Hepatocyte (in vitro differentiated cells): ENCODE data around the gene AGPS. TPM values are rescaled to one million over a fixed set of nuclear protein-coding genes. Genes with fewer than 3 reads are reported as not detected.
"Not testable (repeated sequence)": the region's sequence is repeated elsewhere in the genome, so short reads cannot be mapped to it uniquely, and the experiment has no call there.

Experiments used
- DNase-seq: peaks from one replicate; pipeline ENCODE4 v3.0.0-alpha.2; 2016; ENCODE audit warnings: low spot score
- H2AFZ ChIP-seq: fragments of 200-600 bp; sonication (generic); 2 replicates; pipeline ENCODE4 v1.6.0; 2016; ENCODE audit warnings: antibody characterized with exemption, mild to moderate bottlenecking
- H3K27ac ChIP-seq: fragments of 200-600 bp; sonication (generic); 2 replicates; pipeline ENCODE4 v1.5.1; 2016; ENCODE audit warnings: mild to moderate bottlenecking
- H3K27me3 ChIP-seq: fragments of 200-600 bp; sonication (generic); 2 replicates; pipeline ENCODE4 v1.6.1; 2016
- H3K36me3 ChIP-seq: fragments of 200-600 bp; sonication (generic); replicated peaks from 2 replicates; pipeline ENCODE4 v1.5.1; 2016; ENCODE audit warnings: low read depth; ENCODE audit not compliant: insufficient read depth
- H3K4me1 ChIP-seq: fragments of 200-600 bp; sonication (generic); 2 replicates; pipeline ENCODE4 v1.5.1; 2016; ENCODE audit warnings: mild to moderate bottlenecking, moderate library complexity; ENCODE audit not compliant: insufficient read depth
- H3K4me2 ChIP-seq: fragments of 200-600 bp; sonication (generic); 2 replicates; pipeline ENCODE4 v1.6.0; 2016
- H3K4me3 ChIP-seq: fragments of 200-600 bp; sonication (generic); 2 replicates; pipeline ENCODE4 v1.5.1; 2016; ENCODE audit warnings: mild to moderate bottlenecking
- H3K79me2 ChIP-seq: fragments of 200-600 bp; sonication (generic); 2 replicates; pipeline ENCODE4 v1.6.0; 2017; ENCODE audit warnings: mild to moderate bottlenecking
- H3K9me2 ChIP-seq: fragments of 200-600 bp; sonication (generic); replicated peaks from 2 replicates; pipeline ENCODE4 v1.6.0; 2017; ENCODE audit warnings: mild to moderate bottlenecking; ENCODE audit not compliant: insufficient read depth
- H3K9me3 ChIP-seq: fragments of 200-600 bp; sonication (generic); 2 replicates; pipeline ENCODE4 v1.5.1; 2016; ENCODE audit warnings: low read depth, mild to moderate bottlenecking
- H4K20me1 ChIP-seq: fragments of 200-600 bp; sonication (generic); 2 replicates; pipeline ENCODE4 v1.6.0; 2016; ENCODE audit warnings: mild to moderate bottlenecking; ENCODE audit not compliant: insufficient read depth, poor library complexity, severe bottlenecking
- CTCF ChIP-seq: fragments of 200-600 bp; sonication (generic); IDR thresholded peaks from 2 replicates; pipeline ENCODE4 v1.5.1; 2016; ENCODE audit warnings: antibody characterized with exemption, mild to moderate bottlenecking; ENCODE audit not compliant: poor library complexity
- EZH2 ChIP-seq: fragments of 200-600 bp; sonication (generic); IDR thresholded peaks from 2 replicates; pipeline ENCODE4 v1.6.1; 2016; ENCODE audit warnings: antibody characterized with exemption, mild to moderate bottlenecking, borderline replicate concordance
- EZH2phosphoT487 ChIP-seq: fragments of 200-600 bp; sonication (generic); IDR thresholded peaks from one replicate; pipeline ENCODE4 v1.6.1; 2018; ENCODE audit warnings: antibody characterized with exemption, mild to moderate bottlenecking, low read depth, moderate library complexity; ENCODE audit not compliant: unreplicated experiment, severe bottlenecking
- WGBS: methylation state at CpG from one replicate; pipeline ENCODE4 v1.1.6; 2016; ENCODE audit warnings: low lambda C conversion rate; ENCODE audit errors: missing lambda C conversion rate; 5-methylcytosine and 5-hydroxymethylcytosine counted together
- polyA plus RNA-seq: library from polyadenylated mRNA; unstranded; fragments of >200 nt; fragmentation: Nextera tagmentation; extraction: Ambion mirVana; gene quantifications from 2 replicates; pipeline ENCODE4 v1.2.1, GENCODE V29; 2016
- total RNA-seq: library from RNA; depleted of rRNA; stranded (reverse); fragments of >200 nt; gene quantifications from 2 replicates; pipeline ENCODE4 v1.2.3, GENCODE V29; 2014

The AGPS gene
- total and polyA plus RNA-seq, 2 experiments from 2014 or later = 26.6 to 36.1 TPM

DNA sequence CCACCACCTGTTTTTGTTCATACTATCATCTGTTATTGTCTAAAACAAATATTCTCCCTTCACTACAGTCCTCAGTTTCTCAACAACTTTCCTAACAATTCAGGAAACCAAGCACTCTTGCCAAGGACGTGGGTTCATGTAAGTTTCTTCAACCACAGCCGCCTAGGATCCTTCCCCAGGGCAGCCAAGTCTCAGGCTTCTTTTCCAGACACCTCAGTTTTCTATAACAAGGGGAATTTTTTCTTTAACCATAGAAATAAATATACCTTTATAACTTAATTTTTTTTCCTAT, 39.4 kb upstream of the AGPS start:
- WGBS = 64% methylated on average over 2 of the region's 2 CpGs
- H3K4me1 ChIP-seq = peaks cover 12% of the 10 kb centered on the region
- no peaks in the 10 kb centered on the region for H3K79me2 ChIP-seq
- no peaks in the 10 kb centered on the region for H3K36me3 ChIP-seq
- H4K20me1 ChIP-seq = no peaks in the 10 kb centered on the region
- no peaks in the 10 kb centered on the region for H3K9me3 ChIP-seq
- no peak for TF ChIP-seq CTCF
- TF ChIP-seq EZH2 = no peak
- TF ChIP-seq EZH2phosphoT487 = no peak
- H3K4me3 ChIP-seq = no peak overlapping the region
- H3K27me3 ChIP-seq = no peaks in the 10 kb centered on the region
- DNase-seq = no peak
- no peak overlapping the region for H3K4me2 ChIP-seq
- no peak overlapping the region for H2AFZ ChIP-seq
- no peak overlapping the region for H3K27ac ChIP-seq
- H3K9me2 ChIP-seq = no peaks in the 10 kb centered on the region

DNA sequence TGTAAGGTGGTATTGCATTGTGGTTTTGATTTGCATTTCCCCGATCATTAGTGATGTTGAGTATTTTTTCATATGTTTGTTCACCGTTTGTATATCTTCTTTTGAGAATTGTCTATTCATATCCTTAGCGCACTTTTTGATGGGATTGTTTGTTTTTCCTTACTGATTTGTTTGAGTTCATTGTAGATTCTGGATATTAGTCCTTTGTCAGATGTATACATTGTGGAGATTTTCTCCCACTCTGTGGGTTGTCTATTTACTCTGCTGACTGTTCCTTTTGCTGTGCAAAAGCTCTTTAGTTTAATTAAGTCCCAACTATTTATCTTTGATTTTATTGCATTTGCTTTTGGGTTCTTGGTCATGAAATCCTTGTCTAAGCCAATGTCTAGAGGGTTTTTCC, 38.0 kb upstream of the AGPS start:
- not testable (repeated sequence) for H3K9me3 ChIP-seq, H3K79me2 ChIP-seq, H3K4me3 ChIP-seq, DNase-seq, H3K9me2 ChIP-seq, H4K20me1 ChIP-seq, H2AFZ ChIP-seq, H3K4me2 ChIP-seq, H3K36me3 ChIP-seq, H3K27me3 ChIP-seq, H3K27ac ChIP-seq
- peaks cover 12% of the 10 kb centered on the region for H3K4me1 ChIP-seq
- WGBS = 75% methylated on average over 3 of the region's 3 CpGs

DNA sequence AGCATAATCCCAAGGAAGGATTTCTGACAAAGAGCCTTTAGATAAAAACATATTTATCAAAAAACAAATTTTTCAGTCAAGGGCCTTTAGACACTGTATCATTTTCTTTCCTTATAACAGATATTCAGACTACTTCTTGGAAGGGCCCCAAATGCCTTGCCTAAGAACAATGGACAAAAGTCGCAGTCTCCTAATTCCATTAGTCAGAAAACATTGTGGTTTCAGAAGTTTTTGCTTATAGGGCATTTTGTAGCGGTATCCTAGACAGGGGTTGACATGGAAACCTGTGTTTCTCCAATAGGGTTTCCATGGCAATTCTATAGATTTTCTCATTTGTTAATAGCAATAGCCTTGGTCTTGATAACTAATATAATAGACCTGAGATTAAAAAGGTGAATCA, 36.7 kb upstream of the AGPS start:
- WGBS = 94% methylated on average over 2 of the region's 2 CpGs
- Histone ChIP-seq H3K27me3 (no peaks in the 10 kb centered on the region), H3K4me1 (peaks cover 12% of the 10 kb centered on the region), H3K4me2 (no peak overlapping the region), H3K27ac (no peak overlapping the region), H3K36me3 (no peaks in the 10 kb centered on the region), H3K4me3 (no peak overlapping the region), H4K20me1 (no peaks in the 10 kb centered on the region), H3K9me2 (no peaks in the 10 kb centered on the region), H3K79me2 (no peaks in the 10 kb centered on the region), H3K9me3 (no peaks in the 10 kb centered on the region), H2AFZ (no peak overlapping the region)
- TF ChIP-seq EZH2phosphoT487 = no peak
- TF ChIP-seq CTCF = no peak
- TF ChIP-seq EZH2 = no peak
- no peak for DNase-seq

DNA sequence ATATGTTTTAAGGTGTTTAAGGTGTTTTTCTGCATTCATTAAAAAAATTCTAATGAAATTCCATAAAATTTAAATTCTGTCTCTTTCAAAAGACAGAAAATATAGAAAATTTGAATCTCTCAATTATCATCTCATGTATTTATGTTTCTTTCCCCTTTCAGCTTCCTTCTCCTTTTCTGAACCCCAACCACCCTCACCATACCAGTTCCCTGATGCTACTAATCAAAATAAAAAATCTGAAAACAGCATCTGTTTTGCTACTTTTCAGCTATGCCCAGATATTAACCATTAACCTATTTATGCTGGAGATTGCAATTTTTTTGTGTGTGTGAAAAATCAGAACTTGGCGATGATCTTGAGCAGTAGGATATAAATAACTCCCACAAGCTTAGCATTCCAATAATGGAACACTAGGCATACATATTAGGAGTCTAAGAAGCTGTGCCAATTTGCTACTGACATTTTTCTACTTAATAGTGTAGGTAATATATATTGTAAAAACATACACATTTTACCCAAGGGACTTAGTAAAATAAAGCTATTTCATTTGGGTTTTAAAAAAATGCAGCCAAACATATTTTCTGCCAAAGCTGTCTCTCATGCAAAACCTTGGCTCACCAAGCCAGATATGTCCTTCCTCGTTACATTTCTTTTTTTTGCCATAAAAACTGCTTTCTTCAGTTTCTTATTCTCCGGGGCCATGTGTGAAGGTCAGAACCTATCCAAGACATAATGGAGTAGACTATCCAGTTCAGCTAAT, 32.6 kb upstream of the AGPS start:
- H3K9me3 ChIP-seq = no peaks in the 10 kb centered on the region
- no peak overlapping the region for H3K4me3 ChIP-seq
- no peaks in the 10 kb centered on the region for H3K79me2 ChIP-seq
- no peak for DNase-seq
- no peaks in the 10 kb centered on the region for H4K20me1 ChIP-seq
- no peak overlapping the region for H3K27ac ChIP-seq
- no peak overlapping the region for H2AFZ ChIP-seq
- no peaks in the 10 kb centered on the region for H3K4me1 ChIP-seq
- H3K4me2 ChIP-seq = no peak overlapping the region
- 87% methylated on average over 3 of the region's 3 CpGs for WGBS
- no peaks in the 10 kb centered on the region for H3K27me3 ChIP-seq
- H3K9me2 ChIP-seq = no peaks in the 10 kb centered on the region
- no peak for TF ChIP-seq EZH2
- no peak for TF ChIP-seq EZH2phosphoT487
- TF ChIP-seq CTCF = no peak
- no peaks in the 10 kb centered on the region for H3K36me3 ChIP-seq
